ENCODE measurements around the gene ATP9B.

Gene ATP9B, protein sequence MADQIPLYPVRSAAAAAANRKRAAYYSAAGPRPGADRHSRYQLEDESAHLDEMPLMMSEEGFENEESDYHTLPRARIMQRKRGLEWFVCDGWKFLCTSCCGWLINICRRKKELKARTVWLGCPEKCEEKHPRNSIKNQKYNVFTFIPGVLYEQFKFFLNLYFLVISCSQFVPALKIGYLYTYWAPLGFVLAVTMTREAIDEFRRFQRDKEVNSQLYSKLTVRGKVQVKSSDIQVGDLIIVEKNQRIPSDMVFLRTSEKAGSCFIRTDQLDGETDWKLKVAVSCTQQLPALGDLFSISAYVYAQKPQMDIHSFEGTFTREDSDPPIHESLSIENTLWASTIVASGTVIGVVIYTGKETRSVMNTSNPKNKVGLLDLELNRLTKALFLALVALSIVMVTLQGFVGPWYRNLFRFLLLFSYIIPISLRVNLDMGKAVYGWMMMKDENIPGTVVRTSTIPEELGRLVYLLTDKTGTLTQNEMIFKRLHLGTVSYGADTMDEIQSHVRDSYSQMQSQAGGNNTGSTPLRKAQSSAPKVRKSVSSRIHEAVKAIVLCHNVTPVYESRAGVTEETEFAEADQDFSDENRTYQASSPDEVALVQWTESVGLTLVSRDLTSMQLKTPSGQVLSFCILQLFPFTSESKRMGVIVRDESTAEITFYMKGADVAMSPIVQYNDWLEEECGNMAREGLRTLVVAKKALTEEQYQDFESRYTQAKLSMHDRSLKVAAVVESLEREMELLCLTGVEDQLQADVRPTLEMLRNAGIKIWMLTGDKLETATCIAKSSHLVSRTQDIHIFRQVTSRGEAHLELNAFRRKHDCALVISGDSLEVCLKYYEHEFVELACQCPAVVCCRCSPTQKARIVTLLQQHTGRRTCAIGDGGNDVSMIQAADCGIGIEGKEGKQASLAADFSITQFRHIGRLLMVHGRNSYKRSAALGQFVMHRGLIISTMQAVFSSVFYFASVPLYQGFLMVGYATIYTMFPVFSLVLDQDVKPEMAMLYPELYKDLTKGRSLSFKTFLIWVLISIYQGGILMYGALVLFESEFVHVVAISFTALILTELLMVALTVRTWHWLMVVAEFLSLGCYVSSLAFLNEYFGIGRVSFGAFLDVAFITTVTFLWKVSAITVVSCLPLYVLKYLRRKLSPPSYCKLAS

GRCh38 chr18:79068937-79069716 is at the start of gene ATP9B:
TSS of gene ATP9B (plus strand) at chr18:79069394. CDS start at chr18:79069411, 17 bp downstream.
- intact Hi-C loops (cut with DNase I) = loop anchor here (5.0 kb wide), 1 partner anchor 178 kb away; no protein-coding TSS in a partner anchor
- DNase-seq = peak; percentile 92 to 100 (median 98)

GRCh38 chr18:79019881-79020280 is 49.3 kb upstream of the ATP9B start:
- DNase-seq = no peak
- intact Hi-C loops (cut with DNase I) = no loop called here

GRCh38 chr18:79022603-79023002 is 46.6 kb upstream of the ATP9B start:
- intact Hi-C loops (cut with DNase I) = no loop called here
- peak in 1 of 10 donors; percentile 76 for DNase-seq

DNA sequence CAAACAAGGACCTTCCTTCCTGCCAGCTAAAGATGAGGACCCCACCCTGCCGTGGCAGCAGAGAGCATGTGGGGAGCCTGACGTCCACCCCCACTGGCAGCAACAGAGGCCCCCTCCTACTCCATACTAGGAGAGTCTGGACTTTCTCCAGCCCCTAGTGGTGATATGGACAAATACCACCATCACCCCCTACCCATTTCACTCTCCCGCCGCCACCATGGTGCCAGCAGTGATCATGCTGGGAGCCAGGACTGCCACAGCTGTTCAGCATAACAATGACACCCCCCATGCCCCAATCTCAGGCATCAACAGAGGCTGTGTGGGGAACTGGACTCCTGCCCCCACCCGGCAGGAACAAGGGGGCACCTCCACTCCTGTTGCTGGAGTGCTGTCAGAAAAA is 42.7 kb upstream of the ATP9B start:
- intact Hi-C loops (cut with DNase I) = no loop called here
- no peak for DNase-seq

- DNase-seq = peak in 1 of 10 donors; percentile 39
- intact Hi-C loops (cut with DNase I) = no loop called here
Measured at GRCh38 chr18:79030680-79031079, 38.5 kb upstream of the ATP9B start.

DNA sequence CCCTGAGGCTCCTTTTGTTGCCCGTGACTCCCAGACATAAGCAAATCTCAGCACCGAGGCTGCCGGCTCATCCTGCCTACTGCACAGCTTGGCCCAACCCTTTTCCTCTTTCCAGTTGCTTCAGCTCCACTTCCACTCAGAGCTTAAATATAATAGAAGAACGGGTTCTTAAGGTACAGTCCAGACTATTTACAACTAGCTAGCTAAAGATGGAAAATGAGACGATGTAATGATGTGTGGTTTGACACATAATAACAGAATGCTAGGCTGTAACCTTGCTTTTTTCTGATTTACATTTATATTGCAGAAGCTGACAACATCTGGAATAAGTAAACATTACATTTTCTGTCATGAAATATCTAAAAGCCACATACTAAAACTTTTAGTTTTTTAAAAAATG is 26.9 kb upstream of the ATP9B start:
- intact Hi-C loops (cut with DNase I) = no loop called here
- DNase-seq = no peak

DNA sequence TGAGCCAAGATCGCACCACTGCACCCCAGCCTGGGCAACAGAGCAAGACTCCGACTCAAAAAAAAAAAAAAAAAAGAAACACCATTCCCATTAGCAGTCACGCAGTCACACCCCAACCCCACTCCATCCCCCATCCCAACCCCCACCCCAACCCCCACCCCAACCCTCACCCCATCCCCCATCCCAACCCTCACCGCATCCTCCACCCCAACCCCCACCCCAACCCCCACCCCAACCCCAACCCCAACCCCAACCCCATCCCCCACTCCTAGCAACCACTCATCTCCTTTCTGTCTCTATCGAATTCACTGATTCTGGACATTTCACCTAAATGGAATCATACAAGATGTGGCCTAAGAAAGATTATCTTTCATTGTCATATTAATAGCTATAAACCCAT is 25.9 kb upstream of the ATP9B start:
- DNase-seq = no peak
- intact Hi-C loops (cut with DNase I) = no loop called here

- intact Hi-C loops (cut with DNase I) = no loop called here
- DNase-seq = no peak
Measured at GRCh38 chr18:79046522-79046921, 22.7 kb upstream of the ATP9B start.

DNA sequence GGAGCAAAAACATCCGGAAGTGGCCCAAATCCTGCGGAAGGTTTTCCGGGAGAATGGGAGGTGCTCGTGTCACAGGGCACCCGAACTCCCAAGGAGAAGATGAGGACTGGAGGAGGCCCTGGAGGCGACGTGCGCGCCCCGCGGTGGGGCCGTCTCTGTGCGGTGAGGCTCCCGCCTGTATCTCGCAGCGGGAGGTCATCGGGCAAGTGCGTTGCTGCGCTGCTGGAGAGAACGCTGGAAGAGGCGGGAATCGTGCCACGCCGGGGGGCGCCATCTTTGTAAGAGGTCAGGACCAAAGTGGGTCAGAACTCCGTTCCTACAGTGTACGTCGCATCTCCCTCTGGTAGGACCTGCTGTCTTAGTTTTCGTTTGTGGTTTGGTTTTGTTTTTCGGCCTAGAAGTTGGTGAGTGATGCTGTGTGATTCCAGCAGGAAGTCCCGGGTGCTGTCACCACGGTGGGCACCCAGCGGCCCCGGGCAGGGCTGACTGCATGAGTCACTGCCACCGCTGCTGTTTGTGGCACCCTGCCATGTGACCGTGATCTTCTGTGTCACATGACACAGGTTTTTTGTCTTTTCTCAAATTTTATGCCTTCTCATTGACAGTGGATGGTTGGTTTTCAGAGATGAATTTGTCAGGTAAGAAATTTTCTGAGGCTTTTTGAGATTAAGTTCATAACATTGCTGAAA is 21.5 kb upstream of the ATP9B start:
- DNase-seq = peak in 1 of 10 donors; percentile 80
- intact Hi-C loops (cut with DNase I) = no loop called here

DNA sequence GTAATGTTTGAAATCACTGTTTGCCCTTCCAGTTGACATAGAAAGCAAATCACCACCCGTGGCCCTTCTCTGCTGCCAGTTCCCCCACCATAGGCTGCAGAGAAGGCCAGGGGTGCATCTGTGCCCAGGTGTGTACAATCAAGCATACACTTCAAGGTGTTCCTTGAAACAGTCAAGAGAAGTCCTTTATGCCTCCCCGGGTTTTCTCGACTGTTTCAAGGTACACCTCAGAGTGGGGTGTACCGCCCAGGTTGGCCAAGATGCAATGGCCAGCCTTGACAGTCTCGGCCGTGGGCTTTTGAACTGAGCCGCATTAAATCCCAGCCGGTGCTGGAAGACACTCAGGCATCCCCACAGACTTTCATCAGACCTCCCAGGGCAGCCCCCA is 21.0 kb upstream of the ATP9B start:
- DNase-seq = no peak

GRCh38 chr18:79049506-79049905 is 19.7 kb upstream of the ATP9B start:
- intact Hi-C loops (cut with DNase I) = no loop called here
- no peak for DNase-seq

More for the DNA sequence above, 21.0 kb upstream of the ATP9B start:
- intact Hi-C loops (cut with DNase I) = no loop called here

DNA sequence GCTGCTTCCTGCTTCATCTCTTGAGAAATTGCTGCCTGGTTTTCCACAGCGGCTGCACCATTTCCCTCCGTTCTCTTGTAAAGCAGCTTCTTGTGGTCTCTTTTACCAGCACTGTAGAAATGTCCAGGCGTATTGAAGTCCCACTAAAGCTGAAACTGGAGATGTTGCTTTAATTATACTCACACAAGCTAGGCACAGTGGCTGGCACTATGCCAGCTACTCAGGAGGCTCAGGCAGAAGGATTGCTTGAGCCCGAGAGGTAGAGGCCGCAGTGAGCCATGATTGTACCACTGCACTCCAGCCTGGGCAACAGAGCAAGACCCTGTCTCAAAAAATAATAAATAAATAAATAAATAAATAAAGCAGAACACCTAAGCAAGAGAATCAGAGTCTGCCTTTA is 19.2 kb upstream of the ATP9B start:
- intact Hi-C loops (cut with DNase I) = no loop called here
- DNase-seq = no peak

- intact Hi-C loops (cut with DNase I) = no loop called here
- DNase-seq = peak in 1 of 10 donors; percentile 75
Measured at GRCh38 chr18:79056827-79057367, 12.3 kb upstream of the ATP9B start.

DNA sequence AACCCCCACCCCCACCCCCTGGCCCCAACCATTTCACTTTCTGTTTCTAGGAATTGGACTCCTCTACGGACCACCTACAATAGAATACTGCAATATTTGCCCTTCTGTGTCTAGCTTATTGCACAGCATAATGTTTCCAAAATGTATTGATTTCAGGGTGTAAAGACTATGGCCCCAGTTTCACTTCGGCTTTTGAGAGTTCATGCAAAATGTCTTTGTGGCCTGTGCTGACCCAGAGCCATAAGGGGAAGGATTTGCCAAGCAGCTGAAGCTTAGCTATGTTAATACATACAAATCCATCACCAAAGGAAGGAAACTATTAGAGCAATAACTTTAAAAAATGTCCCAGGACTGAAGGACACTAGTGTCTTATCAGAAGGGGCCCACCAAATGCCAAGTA is 11.2 kb upstream of the ATP9B start:
- intact Hi-C loops (cut with DNase I) = no loop called here
- no peak for DNase-seq

GRCh38 chr18:79062806-79063205 is 6.4 kb upstream of the ATP9B start:
- intact Hi-C loops (cut with DNase I) = no loop called here
- no peak for DNase-seq

DNA sequence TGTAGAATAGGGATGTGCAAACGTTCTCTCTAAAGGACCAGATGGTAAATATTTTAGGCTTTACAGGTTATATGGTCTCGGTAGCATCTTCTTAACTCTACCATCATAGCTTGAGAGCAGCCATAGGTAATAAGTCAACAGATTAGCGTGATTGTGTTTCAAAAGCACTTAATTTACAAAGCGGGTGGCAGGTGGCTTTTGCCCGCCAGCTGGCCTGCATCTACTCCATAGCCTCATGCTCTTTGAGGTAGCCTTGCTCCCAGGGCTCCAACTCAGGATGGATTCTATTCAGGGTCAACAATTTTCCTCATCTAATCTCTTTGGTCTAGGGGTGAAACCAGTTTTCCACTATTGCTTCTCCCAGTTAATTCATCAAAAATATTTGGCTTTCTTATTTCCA is 5.0 kb upstream of the ATP9B start:
- intact Hi-C loops (cut with DNase I) = no loop called here
- no peak for DNase-seq

GRCh38 chr18:79065802-79066201 is 3.4 kb upstream of the ATP9B start:
- no peak for DNase-seq
- intact Hi-C loops (cut with DNase I) = loop anchor here (5.0 kb wide), 1 partner anchor 181 kb away; no protein-coding TSS in a partner anchor

DNA sequence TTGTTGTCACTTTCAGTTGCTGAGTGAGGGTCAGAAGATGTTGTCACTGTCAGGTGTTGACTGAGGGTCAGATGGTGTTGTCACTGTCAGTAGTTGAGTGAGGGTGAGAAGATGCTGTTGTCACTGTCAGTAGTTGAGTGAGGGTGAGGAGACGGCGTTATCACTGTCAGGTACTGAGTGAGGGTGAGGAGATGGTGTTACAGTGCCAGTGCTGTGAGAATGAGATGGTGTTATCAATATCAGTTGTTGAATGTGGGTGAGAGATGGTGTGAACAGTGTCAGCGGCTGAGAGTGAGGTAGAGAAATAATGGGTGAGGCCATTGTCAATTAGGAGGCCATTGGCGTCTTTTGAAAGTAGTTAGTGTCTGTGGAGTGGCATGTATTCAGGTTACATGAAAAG is 1.6 kb upstream of the ATP9B start:
- intact Hi-C loops (cut with DNase I) = loop anchor here (5.0 kb wide), 1 partner anchor 180 kb away; no protein-coding TSS in a partner anchor
- DNase-seq = no peak

DNA sequence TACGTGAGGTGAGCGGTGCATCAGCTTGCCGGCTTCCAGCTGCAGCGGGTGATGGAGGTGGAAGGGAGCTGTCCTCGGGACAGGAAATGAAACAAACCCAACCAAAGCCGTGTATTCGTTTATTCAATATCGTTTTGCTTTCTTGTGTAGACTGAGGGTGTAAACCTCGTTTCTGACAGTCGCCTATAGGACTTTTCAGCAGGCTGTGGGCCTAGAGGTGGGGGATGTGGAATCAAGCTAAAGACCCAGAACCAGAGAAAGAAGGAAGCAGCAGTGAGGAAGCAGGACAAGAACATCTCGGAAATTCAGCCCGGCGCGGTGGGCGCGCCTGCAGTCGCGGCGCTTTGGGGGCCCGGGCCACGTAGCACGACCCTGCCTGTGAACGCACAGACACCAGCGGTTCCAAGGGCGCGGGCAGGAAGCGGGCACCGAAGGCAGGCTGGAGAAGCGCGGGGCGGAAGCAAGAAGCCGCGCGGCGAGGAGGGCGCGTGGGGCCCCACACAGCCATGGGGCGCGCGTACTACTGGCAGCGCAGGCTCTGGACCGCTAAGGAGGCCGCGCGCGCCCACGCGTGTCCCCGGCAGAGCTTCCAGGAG is 755 bp upstream of the ATP9B start:
- peak in 2 of 10 donors; percentile 27 to 29 for DNase-seq
- intact Hi-C loops (cut with DNase I) = loop anchor here (5.0 kb wide), 1 partner anchor 179 kb away; no protein-coding TSS in a partner anchor

Data from posterior cingulate gyrus (tissue), 11 donors.